K562 (cell line): ENCODE results near the gene PPHLN1. TPM values are rescaled to one million over a fixed set of nuclear protein-coding genes. Genes with fewer than 3 reads are reported as not detected.

Experiments
- CBFA2T3 ChIP-seq: fragments of 450-650 bp; IDR thresholded peaks from 2 replicates; pipeline ENCODE4 v1.6.1; 2017
- CBX5 ChIP-seq: IDR thresholded peaks from 2 replicates; pipeline ENCODE4 v1.6.1; 2014; ENCODE audit warnings: low read depth, borderline replicate concordance
- COPS2 ChIP-seq: fragments of 450-650 bp; conservative IDR thresholded peaks from 2 replicates; pipeline ENCODE4 v1.6.1; 2016; ENCODE audit warnings: mild to moderate bottlenecking, moderate library complexity
- DNMT1 ChIP-seq: fragments of 450-650 bp; IDR thresholded peaks from 2 replicates; pipeline ENCODE4 v1.6.1; 2016; ENCODE audit warnings: antibody characterized with exemption, mild to moderate bottlenecking
- E2F8 ChIP-seq: fragments of 450-650 bp; IDR thresholded peaks from 2 replicates; pipeline ENCODE4 v1.7.1; 2018; ENCODE audit warnings: mild to moderate bottlenecking, low read depth; ENCODE audit not compliant: partially characterized antibody
- FOXP4 ChIP-seq: sonication (generic); formaldehyde crosslinking; IDR thresholded peaks from 2 replicates; pipeline ENCODE4 v1.8.0; 2022; ENCODE audit warnings: mild to moderate bottlenecking, missing genetic modification reagents, borderline replicate concordance
- MTA1 ChIP-seq: fragments of 450-650 bp; IDR thresholded peaks from 2 replicates; pipeline ENCODE4 v1.6.1; 2017; ENCODE audit warnings: borderline replicate concordance
- NCOA2 ChIP-seq, 2 experiments: fragments of 450-650 bp; IDR thresholded peaks; 2 replicates each; pipeline ENCODE4 v1.6.1; 2018; ENCODE audit warnings: mild to moderate bottlenecking in 2 of 2, moderate library complexity in 1 of 2; ENCODE audit not compliant: partially characterized antibody in 2 of 2
- NCOR1 ChIP-seq: fragments of 450-650 bp; IDR thresholded peaks from 2 replicates; pipeline ENCODE4 v1.6.1; 2016; ENCODE audit warnings: mild to moderate bottlenecking, moderate library complexity
- PML ChIP-seq: IDR thresholded peaks from 2 replicates; pipeline ENCODE4 v1.6.1; 2012; ENCODE audit warnings: low read length, inconsistent platforms
- RBM25 ChIP-seq: fragments of 200-400 bp; formaldehyde crosslinking; IDR thresholded peaks from 2 replicates; pipeline ENCODE4 v1.6.1; 2018; ENCODE audit warnings: low read length, low read depth, moderate library complexity; ENCODE audit not compliant: severe bottlenecking
- SMAD3 ChIP-seq: fragments of 450-650 bp; formaldehyde crosslinking; conservative IDR thresholded peaks from 2 replicates; pipeline ENCODE4 v1.4.0; 2020; ENCODE audit warnings: mild to moderate bottlenecking
- STAT6 ChIP-seq: sonication (generic); formaldehyde crosslinking; IDR thresholded peaks from 2 replicates; pipeline ENCODE4 v1.8.1; 2023; ENCODE audit warnings: mild to moderate bottlenecking, missing genetic modification reagents
- TARDBP ChIP-seq: fragments of 450-650 bp; IDR thresholded peaks from 2 replicates; pipeline ENCODE4 v1.6.1; 2016
- TRIM24 ChIP-seq, 2 experiments: fragments of 450-650 bp; IDR thresholded peaks; 2 replicates each; pipeline ENCODE4 v1.6.1; 2016
- USF1 ChIP-seq: sonication (generic); formaldehyde crosslinking; IDR thresholded peaks from 2 replicates; pipeline ENCODE4 v1.9.0; 2022; ENCODE audit warnings: mild to moderate bottlenecking, missing genetic modification reagents
- ZFP1 ChIP-seq: fragments of 450-650 bp; formaldehyde crosslinking; IDR thresholded peaks from 2 replicates; pipeline ENCODE4 v1.4.0; 2020; ENCODE audit warnings: mild to moderate bottlenecking, mixed read lengths
- ZNF239 ChIP-seq: fragments of 250-450 bp; sonication (Bioruptor Pico); IDR thresholded peaks from 2 replicates; pipeline ENCODE4 v1.4.0; 2020; ENCODE audit warnings: mild to moderate bottlenecking
- ZNF24 ChIP-seq: fragments of 450-650 bp; IDR thresholded peaks from 2 replicates; pipeline ENCODE4 v1.6.1; 2016
- polyA plus RNA-seq, 8 experiments: library from polyadenylated mRNA; depleted of rRNA in 4 of 8; stranded (reverse) in 5 of 8; unstranded in 3 of 8; fragments of >200 nt; fragmentation: Nextera tagmentation in 2 of 8; fragmentation: Illumina TruSeq in 1 of 8; extraction: Ambion mirVana in 2 of 8; extraction: Trizol in 1 of 8; gene quantifications; 2 replicates each; pipeline versions ENCODE4 v1.2.1 to v1.2.3, GENCODE V29; 2011 to 2014; ENCODE audit warnings: inconsistent platforms in 1 of 8, missing spikeins in 1 of 8
- total RNA-seq, 7 experiments: library from RNA; depleted of rRNA in 6 of 7; stranded (reverse); fragments of >200 nt in 6 of 7; fragmentation: Illumina TruSeq in 2 of 7; extraction: Trizol in 2 of 7; gene quantifications; 2 replicates each; pipeline versions ENCODE4 v1.2.1 to v1.2.3, GENCODE V29; 2011 to 2021; ENCODE audit warnings: low replicate concordance in 1 of 7
- TF ChIP-seq, protein P1 (sequence below): fragments of 250-450 bp; sonication (Bioruptor Pico); IDR thresholded peaks from 2 replicates; pipeline ENCODE4 v1.4.0; 2020; ENCODE audit warnings: mild to moderate bottlenecking, moderate library complexity

PPHLN1 gene
- total and polyA plus RNA-seq, 9 of the 15 experiments (the other 6 are each of a cell fraction or from before 2014, with no cell fraction given): 66.3 to 112 (median 93.6) TPM

DNA sequence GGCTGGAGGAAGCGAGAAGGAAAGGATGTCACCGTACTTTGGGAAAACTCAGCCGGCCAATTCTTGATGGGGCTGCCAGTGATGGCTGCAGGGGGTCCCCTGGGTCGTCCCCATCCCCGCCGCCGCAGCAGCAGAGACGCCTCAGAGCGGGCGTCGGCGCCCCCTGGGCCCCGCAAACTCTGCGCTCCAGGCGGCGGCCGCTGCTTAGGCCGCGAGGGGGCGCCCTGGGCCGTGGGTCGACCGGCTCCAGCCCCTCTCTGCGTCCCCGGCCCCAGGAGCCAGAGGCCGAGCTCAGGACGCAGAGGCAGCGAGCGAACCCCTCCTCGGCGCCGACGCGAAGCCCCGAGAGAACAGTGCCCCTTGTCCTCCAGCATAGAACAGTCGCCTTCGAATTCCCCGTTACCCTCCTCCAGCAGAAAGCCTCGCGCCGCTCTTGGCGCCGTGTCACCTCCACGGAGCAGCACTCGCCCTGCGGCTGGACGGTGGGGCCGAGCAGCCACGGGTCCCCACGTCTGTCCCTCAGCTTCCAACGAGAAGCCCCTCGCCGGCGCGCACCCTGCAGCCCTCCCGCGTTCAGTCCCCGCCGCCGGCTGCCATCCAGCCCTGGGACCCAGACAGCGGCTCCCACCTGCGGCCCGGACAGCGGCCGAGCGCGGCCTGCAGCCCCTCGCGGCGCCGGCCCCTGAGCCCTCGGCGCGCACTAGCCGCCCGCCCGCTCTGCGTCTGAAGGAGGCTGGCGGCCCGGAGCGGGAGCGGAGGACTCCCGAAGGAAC is 157.0 kb downstream of the PPHLN1 start (continued):
- TF ChIP-seq E2F8: no peak
- TF ChIP-seq, protein P1, sequence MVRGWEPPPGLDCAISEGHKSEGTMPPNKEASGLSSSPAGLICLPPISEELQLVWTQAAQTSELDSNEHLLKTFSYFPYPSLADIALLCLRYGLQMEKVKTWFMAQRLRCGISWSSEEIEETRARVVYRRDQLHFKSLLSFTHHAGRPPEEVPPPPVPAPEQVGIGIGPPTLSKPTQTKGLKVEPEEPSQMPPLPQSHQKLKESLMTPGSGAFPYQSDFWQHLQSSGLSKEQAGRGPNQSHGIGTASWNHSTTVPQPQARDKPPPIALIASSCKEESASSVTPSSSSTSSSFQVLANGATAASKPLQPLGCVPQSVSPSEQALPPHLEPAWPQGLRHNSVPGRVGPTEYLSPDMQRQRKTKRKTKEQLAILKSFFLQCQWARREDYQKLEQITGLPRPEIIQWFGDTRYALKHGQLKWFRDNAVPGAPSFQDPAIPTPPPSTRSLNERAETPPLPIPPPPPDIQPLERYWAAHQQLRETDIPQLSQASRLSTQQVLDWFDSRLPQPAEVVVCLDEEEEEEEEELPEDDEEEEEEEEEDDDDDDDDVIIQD: no peak
- no peak for TF ChIP-seq CBFA2T3
- no peak for TF ChIP-seq SMAD3 (CRISPR knock-in tag)
- no peak for TF ChIP-seq PML
- TF ChIP-seq COPS2: no peak
- 0 out of 2 replicates have a peak, but pooled peaks have one; percentile 20 for TF ChIP-seq CBX5
- no peak for TF ChIP-seq ZFP1 (CRISPR knock-in tag)
- peak; percentile 31; the same call in 1 of the 2 replicates for TF ChIP-seq ZNF24
- TF ChIP-seq TARDBP: no peak
- no peak for TF ChIP-seq NCOR1
- no peak for TF ChIP-seq TRIM24 (IDR thresholded peaks at IDR 0.05)
- no peak for TF ChIP-seq MTA1
- no peak for TF ChIP-seq ZNF239
- TF ChIP-seq RBM25: peak; percentile 5
- TF ChIP-seq FOXP4 (CRISPR knock-in tag): no peak
- no peak for TF ChIP-seq DNMT1
- no peak for TF ChIP-seq STAT6 (CRISPR knock-in tag)
- TF ChIP-seq USF1: no peak
- no peak for TF ChIP-seq NCOA2 (IDR thresholded peaks at IDR 0.05; ENCODE audit: partially characterized antibody in 2 of 2)
